Heart right ventricle (tissue), 16 donors: ENCODE data around the gene MLX. TPM values are rescaled to one million over a fixed set of nuclear protein-coding genes. Genes with fewer than 3 reads are reported as not detected.
"Not testable (repeated sequence)": the region's sequence is repeated elsewhere in the genome, so short reads cannot be mapped to it uniquely, and the experiment has no call there.

Source experiments
- ATAC-seq, 8 donors: fragments of 200-7000 bp; cut with Tn5 transposase; one replicate each; pipeline ENCODE4 v1.9.1; 2020; ENCODE audit warnings: mild to moderate bottlenecking in 8 of 8, moderate library complexity in 8 of 8, moderate number of reproducible peaks in 1 of 8
- DNase-seq, 2 donors: peaks; one replicate each; pipeline ENCODE4 v3.0.0-alpha.2; 2020
- H3K27ac ChIP-seq, 10 donors: fragments of 200-600 bp; sonication (generic) in 2 of 10; one replicate each; pipeline versions ENCODE4 v1.5.0 to v1.8.0; 2020 to 2022; ENCODE audit warnings: mild to moderate bottlenecking in 3 of 10
- H3K27me3 ChIP-seq, 7 donors: fragments of 200-600 bp; one replicate each; pipeline ENCODE4 v1.8.0; 2021 to 2022; ENCODE audit warnings: mild to moderate bottlenecking in 2 of 7
- H3K36me3 ChIP-seq, 9 donors: fragments of 200-600 bp; sonication (generic) in 1 of 9; one replicate each; pipeline versions ENCODE4 v1.5.0 to v1.8.0; 2020 to 2022; ENCODE audit warnings: mild to moderate bottlenecking in 2 of 9
- H3K4me1 ChIP-seq, 9 donors: fragments of 200-600 bp; sonication (generic) in 1 of 9; one replicate each; pipeline versions ENCODE4 v1.5.0 to v1.8.0; 2020 to 2022; ENCODE audit warnings: mild to moderate bottlenecking in 4 of 9
- H3K4me3 ChIP-seq, 10 donors: fragments of 200-600 bp; sonication (generic) in 2 of 10; one replicate each; pipeline versions ENCODE4 v1.5.0 to v1.8.0; 2020 to 2022; ENCODE audit warnings: mild to moderate bottlenecking in 7 of 10, moderate library complexity in 2 of 10
- H3K9me3 ChIP-seq, 11 donors: fragments of 200-600 bp in 10 of 11; sonication (generic) in 2 of 11; one replicate each; pipeline versions ENCODE4 v1.5.0 to v1.8.0; 2013 to 2022; ENCODE audit warnings: mild to moderate bottlenecking in 2 of 11, control low read depth in 1 of 11, moderate library complexity in 1 of 11
- CTCF ChIP-seq, 9 donors: fragments of 200-600 bp; sonication (generic) in 2 of 9; IDR thresholded peaks; one replicate each; pipeline versions ENCODE4 v1.5.0 to v1.8.0; 2021 to 2022; ENCODE audit warnings: antibody characterized with exemption in 9 of 9, mild to moderate bottlenecking in 5 of 9, moderate library complexity in 1 of 9
- whole genome bisulfite sequencing, 2 donors: extraction: QIAGEN DNeasy Blood & Tissue Kit; methylation state at CpG; one replicate each; pipeline ENCODE4 v1.1.7; 2013; ENCODE audit warnings: inconsistent platforms in 1 of 2; 5-methylcytosine and 5-hydroxymethylcytosine counted together
- intact Hi-C, 10 donors: fragments of 100-400 bp; cut with DNase I; formaldehyde crosslinking; loops; one replicate each; pipeline versions ENCODE4 v1.11.1 to v1.14.2; 2022
- polyA plus RNA-seq, 2 donors: library from polyadenylated mRNA; stranded (reverse); fragments of 200-250 nt; gene quantifications; one replicate each; pipeline ENCODE4 v1.2.3, GENCODE V29; 2013
- total RNA-seq, 10 donors: library from RNA; stranded (reverse); fragmentation: NEBNext Ultra II Directional in 3 of 10; extraction: Animal tissue kit (Norgen Biotek cat#: 25700) in 3 of 10; gene quantifications; one replicate each; pipeline versions ENCODE4 v1.2.1 to v1.2.4, GENCODE V29; 2021 to 2023
- donor health status: Arrhythmogenic right ventricular cardiomyopathy.
- donor health status: ischemic (EF 13 %, LVEDD 7.1; RV severe dilation, severe dysfunction).
- donor health status: healthy with polysubstance abuse.
- donor health status: DM: no; HTN: yes; CAD: no.
- donor health status: DM: no; HTN: no; CAD: no.
- donor health status: ischemic (EF 25% LVEDD 6.9; RV normal size, moderate dysfunction).
- donor health status: ischemic (EF 25% LVEDD 5.7; RV mildly dilated, moderate dysfunction).
- donor health status: healthy.
- donor health status: DM: yes; HTN: yes; CAD: no.
- donor health status: Ischemic cardiomyopathy.
- donor health status: ischemic (EF 35%, LVEDD 5.7; RV mildly dilated, moderate dysfunction).
- donor health status: nonischemic (EF 11% LVEDD 7.7; RV severe dilation, severe dysfunction).
- donor health status: DM: yes; HTN: yes; CAD: no.
- donor health status: PGD.
- donor health status: ischemic (EF 29% LVEDD 5.4; RV normal size, mild dysfunction).
- donor health status: nonischemic (EF 23%, LVEDD 6.1; RV moderate dilation, normal function).

The MLX gene
- total and polyA plus RNA-seq, 12 donors, result 45.7 to 87.2 (median 56.9) TPM

GRCh38 chr17:42541041-42541833 is 25.7 kb upstream of the MLX start:
- H3K27ac ChIP-seq, result no peak overlapping the region
- H3K36me3 ChIP-seq, result peaks cover 0 to 71% (median 22%) of the 10 kb centered on the region in 9 donors
- WGBS, 2 donors, result 80 to 81% methylated on average over 17 of the region's 17 CpGs
- DNase-seq, result no peak
- H3K4me3 ChIP-seq, result no peak overlapping the region
- peaks cover 0 to 14% (median 10%) of the 10 kb centered on the region in 9 donors for H3K4me1 ChIP-seq
- intact Hi-C loops, result no loop called here
- TF ChIP-seq CTCF (IDR thresholded peaks at IDR 0.05), result no peak
- no peak for ATAC-seq
- H3K27me3 ChIP-seq, result no peaks in the 10 kb centered on the region
- no peaks in the 10 kb centered on the region for H3K9me3 ChIP-seq

DNA sequence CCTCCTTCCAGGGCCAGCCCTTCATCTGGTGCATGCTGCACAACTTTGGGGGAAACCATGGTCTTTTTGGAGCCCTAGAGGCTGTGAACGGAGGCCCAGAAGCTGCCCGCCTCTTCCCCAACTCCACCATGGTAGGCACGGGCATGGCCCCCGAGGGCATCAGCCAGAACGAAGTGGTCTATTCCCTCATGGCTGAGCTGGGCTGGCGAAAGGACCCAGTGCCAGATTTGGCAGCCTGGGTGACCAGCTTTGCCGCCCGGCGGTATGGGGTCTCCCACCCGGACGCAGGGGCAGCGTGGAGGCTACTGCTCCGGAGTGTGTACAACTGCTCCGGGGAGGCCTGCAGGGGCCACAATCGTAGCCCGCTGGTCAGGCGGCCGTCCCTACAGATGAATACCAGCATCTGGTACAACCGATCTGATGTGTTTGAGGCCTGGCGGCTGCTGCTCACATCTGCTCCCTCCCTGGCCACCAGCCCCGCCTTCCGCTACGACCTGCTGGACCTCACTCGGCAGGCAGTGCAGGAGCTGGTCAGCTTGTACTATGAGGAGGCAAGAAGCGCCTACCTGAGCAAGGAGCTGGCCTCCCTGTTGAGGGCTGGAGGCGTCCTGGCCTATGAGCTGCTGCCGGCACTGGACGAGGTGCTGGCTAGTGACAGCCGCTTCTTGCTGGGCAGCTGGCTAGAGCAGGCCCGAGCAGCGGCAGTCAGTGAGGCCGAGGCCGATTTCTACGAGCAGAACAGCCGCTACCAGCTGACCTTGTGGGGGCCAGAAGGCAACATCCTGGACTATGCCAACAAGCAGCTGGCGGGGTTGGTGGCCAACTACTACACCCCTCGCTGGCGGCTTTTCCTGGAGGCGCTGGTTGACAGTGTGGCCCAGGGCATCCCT is 23.5 kb upstream of the MLX start:
- TF ChIP-seq CTCF (IDR thresholded peaks at IDR 0.05), result no peak
- intact Hi-C loops, result no loop called here
- no peak for ATAC-seq
- Histone ChIP-seq H3K4me1 (peaks cover 5 to 18% (median 11%) of the 10 kb centered on the region in 9 donors), H3K4me3 (no peak overlapping the region), H3K27ac (no peak overlapping the region), H3K9me3 (no peaks in the 10 kb centered on the region), H3K36me3 (peaks cover 0 to 67% (median 22%) of the 10 kb centered on the region in 9 donors), H3K27me3 (peaks cover 0 to 6% (median 0%) of the 10 kb centered on the region in 7 donors)
- WGBS, 2 donors, result 93 to 94% methylated on average over 39 of the region's 39 CpGs
- DNase-seq, result no peak

- TF ChIP-seq CTCF (IDR thresholded peaks at IDR 0.05), result no peak
- intact Hi-C loops, result no loop called here
- H3K4me1 ChIP-seq, result peaks cover 5 to 24% (median 18%) of the 10 kb centered on the region in 9 donors
- 79 to 80% methylated on average over 8 of the region's 8 CpGs for WGBS, 2 donors
- ATAC-seq (no peak), DNase-seq (no peak)
- H3K27ac ChIP-seq, result no peak overlapping the region
- no peaks in the 10 kb centered on the region for H3K9me3 ChIP-seq
- H3K4me3 ChIP-seq, result no peak overlapping the region
- peaks cover 0 to 53% (median 22%) of the 10 kb centered on the region in 9 donors for H3K36me3 ChIP-seq
- H3K27me3 ChIP-seq, result peaks cover 0 to 13% (median 0%) of the 10 kb centered on the region in 7 donors
Observed at GRCh38 chr17:42544874-42545283, 22.0 kb upstream of the MLX start.

DNA sequence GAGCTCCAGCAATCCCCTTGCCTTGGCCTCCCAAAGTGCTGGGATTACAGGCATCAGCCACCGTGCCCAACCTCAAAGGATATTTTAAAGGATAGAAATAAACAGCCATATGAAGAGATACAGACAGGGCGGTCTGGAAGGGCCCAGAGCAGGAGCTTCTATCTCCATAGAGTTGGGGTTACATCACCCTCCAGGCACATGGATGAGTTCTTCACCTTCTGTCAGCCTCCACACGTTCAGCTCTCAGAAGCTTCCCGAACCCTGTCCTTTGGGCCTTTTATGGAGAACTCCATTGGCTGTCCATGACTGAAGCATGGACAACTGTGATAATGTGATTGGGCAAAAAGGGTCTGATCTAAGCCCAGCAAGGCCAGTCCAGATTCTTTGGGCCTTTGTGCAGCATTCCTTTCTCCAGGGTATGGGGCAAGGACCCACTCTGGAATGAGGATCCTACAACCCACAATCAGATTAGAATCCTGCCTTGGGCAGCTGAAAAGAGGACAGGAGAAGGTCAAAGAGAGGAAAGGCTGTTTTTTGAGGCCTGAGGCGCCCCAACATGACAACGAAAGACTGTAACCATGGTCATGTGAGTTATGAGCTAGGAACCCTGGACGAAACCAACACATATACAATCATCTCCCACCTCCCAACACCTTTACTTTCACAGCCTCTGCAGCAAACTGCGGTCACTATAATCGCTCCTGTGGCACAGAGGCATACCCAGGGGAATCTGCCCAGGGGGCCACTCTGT is 21.0 kb upstream of the MLX start:
- Histone ChIP-seq H3K27me3 (peaks cover 0 to 13% (median 0%) of the 10 kb centered on the region in 7 donors), H3K4me1 (peaks cover 5 to 24% (median 18%) of the 10 kb centered on the region in 9 donors), H3K36me3 (peaks cover 0 to 42% (median 22%) of the 10 kb centered on the region in 9 donors)
- H3K9me3 ChIP-seq, H3K27ac ChIP-seq, intact Hi-C loops, H3K4me3 ChIP-seq, ATAC-seq, DNase-seq: not testable (repeated sequence)
- WGBS, 2 donors, result 89 to 92% methylated on average over 9 of the region's 9 CpGs
